Testis (tissue), 2 donors: ENCODE results near the gene ASCC1.

Source experiments
- POLR2A ChIP-seq: fragments of 450-650 bp; IDR thresholded peaks from one replicate; pipeline ENCODE4 v1.6.1; 2017; ENCODE audit warnings: antibody characterized with exemption, mild to moderate bottlenecking, moderate library complexity
- TF ChIP-seq, protein P1 (sequence below), 3 experiments: fragments of 450-650 bp in 2 of 3; fragments of 200-600 bp in 1 of 3; sonication (generic) in 1 of 3; IDR thresholded peaks; one replicate each; pipeline ENCODE4 v1.5.1; 2016 to 2019; ENCODE audit warnings: antibody characterized with exemption in 3 of 3, mild to moderate bottlenecking in 2 of 3, moderate library complexity in 1 of 3

DNA sequence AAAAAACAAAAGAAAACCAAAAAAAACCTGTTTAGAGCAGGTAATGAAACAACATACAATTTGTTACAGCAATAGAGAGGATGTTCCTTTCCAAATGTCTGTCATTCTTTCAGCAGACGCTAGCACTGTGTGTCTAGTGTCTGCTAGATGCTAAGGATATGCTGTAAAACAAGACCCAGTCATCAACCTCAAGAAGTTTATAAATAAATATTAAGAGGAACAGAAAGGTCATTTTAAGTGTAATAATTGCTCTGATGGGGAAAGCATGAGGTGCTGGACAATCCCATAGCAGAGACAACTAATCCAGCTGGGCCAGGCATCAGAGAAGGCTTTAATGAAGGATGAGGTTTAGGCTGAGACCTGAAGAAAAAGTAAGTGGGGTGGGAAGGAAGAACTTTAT, 23.3 kb upstream of the ASCC1 start:
- TF ChIP-seq, protein P1, sequence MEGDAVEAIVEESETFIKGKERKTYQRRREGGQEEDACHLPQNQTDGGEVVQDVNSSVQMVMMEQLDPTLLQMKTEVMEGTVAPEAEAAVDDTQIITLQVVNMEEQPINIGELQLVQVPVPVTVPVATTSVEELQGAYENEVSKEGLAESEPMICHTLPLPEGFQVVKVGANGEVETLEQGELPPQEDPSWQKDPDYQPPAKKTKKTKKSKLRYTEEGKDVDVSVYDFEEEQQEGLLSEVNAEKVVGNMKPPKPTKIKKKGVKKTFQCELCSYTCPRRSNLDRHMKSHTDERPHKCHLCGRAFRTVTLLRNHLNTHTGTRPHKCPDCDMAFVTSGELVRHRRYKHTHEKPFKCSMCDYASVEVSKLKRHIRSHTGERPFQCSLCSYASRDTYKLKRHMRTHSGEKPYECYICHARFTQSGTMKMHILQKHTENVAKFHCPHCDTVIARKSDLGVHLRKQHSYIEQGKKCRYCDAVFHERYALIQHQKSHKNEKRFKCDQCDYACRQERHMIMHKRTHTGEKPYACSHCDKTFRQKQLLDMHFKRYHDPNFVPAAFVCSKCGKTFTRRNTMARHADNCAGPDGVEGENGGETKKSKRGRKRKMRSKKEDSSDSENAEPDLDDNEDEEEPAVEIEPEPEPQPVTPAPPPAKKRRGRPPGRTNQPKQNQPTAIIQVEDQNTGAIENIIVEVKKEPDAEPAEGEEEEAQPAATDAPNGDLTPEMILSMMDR (IDR thresholded peaks at IDR 0.05) = no peak
- TF ChIP-seq POLR2A = no peak
